ENCODE results near the gene SURF1.

DNA sequence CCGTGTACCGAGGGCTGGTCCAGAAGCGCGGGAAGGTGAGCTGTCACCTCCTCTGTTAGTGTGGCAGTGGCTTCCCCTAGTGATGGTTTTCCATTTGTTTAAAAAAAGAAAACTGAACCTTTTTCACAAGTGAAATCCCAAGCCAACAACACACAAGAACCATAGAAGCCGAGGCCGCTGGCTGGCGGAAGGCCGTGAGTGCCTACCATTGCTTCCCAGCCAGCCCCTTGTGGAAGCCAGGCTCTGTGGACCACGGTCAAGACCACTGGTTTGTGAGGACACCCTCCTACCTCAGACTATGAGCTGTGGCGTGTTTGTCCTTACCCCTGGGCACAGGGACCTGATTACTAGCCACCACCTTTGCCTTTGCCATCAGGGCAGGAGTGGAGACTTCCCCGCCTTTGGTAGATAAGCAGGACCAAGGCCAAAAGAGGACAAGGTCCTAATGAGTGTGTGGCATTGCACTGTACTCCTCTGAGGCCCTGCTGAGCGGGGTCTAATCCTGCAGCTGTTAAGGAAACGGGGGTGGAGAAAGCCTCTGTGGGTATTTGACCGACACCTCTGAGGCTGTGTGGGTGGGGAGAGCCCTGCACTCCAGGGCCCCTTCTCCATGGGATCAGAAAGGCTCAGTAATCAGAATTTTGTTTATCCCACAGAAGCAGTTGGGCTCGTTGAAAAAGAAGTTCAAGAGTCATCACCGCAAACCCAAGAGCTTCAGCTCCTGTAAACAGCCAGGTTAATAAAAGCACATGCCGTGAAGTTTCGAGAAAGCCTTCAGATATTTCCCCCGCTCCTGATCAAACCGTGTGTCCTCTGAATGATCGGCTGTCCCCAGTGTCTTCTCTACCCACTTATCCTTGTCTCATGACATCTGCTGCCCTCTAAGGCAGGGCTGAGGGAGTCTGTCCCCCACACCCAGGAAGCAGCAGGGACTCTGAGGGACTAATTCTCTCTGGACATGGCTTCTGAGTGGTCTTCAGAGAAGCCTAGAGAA, 4.4 kb upstream of the SURF1 start:
- TF ChIP-seq CTCF (conservative IDR thresholded peaks at IDR 0.05) (no peak), EZH2 (IDR thresholded peaks at IDR 0.05; ENCODE audit: low read depth) (no peak)

Measured in PC-9 (cell line).